GM23248 (cell line): ENCODE data around the gene SLC25A53.
"Not testable (repeated sequence)": the region's sequence is repeated elsewhere in the genome, so short reads cannot be mapped to it uniquely, and the experiment has no call there.

Source experiments
- EZH2 ChIP-seq: fragments of 200-600 bp; sonication (generic); IDR thresholded peaks from 2 replicates; pipeline ENCODE4 v1.6.1; 2018; ENCODE audit warnings: antibody characterized with exemption, mild to moderate bottlenecking; ENCODE audit not compliant: insufficient read depth, poor library complexity, severe bottlenecking
- EZH2phosphoT487 ChIP-seq: fragments of 200-600 bp; sonication (generic); IDR thresholded peaks from 2 replicates; pipeline ENCODE4 v1.6.1; 2018; ENCODE audit warnings: antibody characterized with exemption, moderate library complexity, mild to moderate bottlenecking, low read depth; ENCODE audit not compliant: insufficient read depth

DNA sequence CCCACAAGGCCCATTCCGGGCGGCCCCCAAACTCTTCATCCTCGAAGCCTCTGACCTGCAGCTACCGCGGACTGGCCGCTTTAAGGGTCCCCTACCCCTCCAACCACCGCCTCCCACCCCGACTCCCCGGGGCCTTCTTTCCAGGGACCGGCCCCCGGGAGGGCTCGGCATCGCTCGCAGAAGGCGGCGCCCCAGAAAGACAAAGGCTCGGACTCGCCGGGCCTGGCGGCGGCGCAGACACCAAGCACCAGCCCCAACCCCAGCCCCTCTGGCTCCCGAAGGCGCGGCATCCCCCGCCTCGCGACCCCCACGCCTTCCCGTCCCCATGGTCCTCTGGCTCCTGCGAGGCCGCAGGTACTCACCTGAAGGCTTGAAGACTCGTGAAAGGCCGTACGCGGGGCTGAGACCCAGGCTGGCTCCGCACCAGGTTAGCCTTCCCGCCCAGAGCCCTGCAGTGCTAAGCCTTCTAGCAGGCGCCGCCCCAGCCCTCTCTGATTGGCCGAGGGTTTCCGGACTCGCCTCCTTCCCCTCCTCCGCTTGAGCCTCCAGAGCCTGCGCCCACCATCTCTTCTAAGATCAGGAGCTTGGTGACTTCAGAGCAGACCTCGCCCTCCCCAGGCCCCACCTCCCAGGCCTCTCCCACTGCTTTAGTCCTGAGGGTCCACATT lies 80.9 kb downstream of the SLC25A53 start, which contains the start of gene TMSB15C:
- TF ChIP-seq EZH2, EZH2phosphoT487: not testable (repeated sequence)
